ENCODE measurements around the gene STX10. TPM values are rescaled to one million over a fixed set of nuclear protein-coding genes. Genes with fewer than 3 reads are reported as not detected.

The STX10 gene
- total and polyA plus RNA-seq, 9 of the 15 experiments (the other 6 are each of a cell fraction or from before 2014, with no cell fraction given), result 0.51 to 66.3 (median 31.0) TPM

DNA sequence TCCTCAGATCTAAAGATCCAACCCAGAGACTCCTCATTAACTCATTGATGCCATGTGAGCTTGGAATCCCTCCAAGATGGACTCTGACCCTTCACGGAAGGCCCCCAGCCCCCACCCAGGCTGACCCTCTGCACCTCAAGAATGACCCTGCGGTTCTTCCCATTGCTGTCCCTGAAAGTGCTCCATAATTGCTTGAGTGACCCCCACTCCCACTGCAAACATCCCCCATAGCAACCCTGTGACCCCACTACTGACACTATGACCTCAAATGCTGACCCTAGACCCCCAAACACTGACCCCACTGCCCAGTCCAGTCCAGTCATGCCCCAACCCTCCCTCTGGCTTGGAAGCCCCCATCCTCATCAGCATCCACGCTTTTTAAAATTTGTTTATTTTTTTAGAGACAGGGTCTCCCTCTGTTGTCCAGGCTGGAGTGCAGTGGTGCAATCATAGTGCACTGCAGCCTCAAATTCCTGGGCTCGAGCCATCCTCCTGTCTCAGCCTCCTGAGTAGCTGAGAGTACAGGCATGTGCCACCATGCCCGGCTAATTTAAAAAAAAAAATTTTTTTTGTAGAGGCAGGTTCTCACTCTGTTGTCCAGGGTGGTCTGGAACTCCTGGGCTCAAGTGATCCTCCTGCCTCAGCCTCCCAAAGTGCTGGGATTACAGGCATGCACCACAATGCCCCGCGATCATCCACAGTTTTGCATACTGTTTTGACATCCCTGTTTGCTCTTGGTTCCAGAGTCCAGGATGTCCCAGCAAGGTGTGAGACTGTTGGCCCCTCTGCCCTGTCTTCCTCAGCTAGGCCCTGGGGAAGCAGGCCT, 48.4 kb downstream of the STX10 start (continued):
- TF ChIP-seq L3MBTL2 (IDR thresholded peaks at IDR 0.05) (0 out of 2 replicates have a peak, but pooled peaks have one; percentile 8), ZNF165 (CRISPR knock-in tag; IDR thresholded peaks at IDR 0.05; ENCODE audit: borderline replicate concordance) (no peak), TBL1XR1 (IDR thresholded peaks at IDR 0.05; ENCODE audit: low read length in 2 of 2) (no peak), ZNF121 (CRISPR knock-in tag; conservative IDR thresholded peaks at IDR 0.05) (peak; percentile 93)

DNA sequence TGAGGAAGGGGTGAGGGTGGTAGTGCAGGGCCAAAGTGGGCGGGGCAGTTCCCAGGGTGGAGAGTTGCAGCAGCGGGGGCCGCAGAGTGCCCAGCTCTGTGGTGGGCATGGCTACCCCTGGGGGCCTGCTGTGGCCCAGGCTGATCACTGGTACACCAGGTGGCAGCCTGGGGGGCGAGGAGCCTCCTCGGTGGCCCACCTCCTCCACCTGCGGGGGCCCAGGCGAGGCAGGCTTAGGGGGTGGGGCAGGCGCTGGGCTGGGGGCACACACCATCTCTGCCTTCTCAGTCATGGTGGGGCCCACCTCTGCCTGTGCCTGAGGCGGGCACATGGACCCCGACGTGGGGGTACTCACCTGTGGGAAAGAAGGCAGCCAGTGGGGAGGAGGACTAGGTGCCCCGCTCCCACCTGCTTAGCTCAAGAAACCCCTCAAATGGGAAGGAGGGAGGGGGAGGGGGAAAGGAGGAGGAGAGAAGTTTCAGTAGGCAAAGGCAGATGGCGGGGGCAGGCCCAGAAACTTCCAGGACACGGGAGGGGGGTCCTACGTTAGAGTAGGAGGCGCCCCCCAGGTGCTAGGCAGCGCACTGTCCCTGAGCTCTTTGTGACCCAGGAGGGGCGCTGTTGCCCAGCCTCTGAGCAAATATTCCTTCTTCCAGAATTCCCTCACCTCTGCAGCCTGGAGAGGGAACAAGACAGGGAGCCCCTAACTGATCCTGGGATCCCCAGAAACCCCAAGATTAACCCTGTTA, 49.2 kb downstream of the STX10 start:
- 12% methylated on average over 11 of the region's 18 CpGs for WGBS (ENCODE audit: insufficient coverage, low coverage, missing lambda C conversion rate)
- intact Hi-C loops (cut with micrococcal nuclease) (loop anchor here (10.0 kb wide), 1 partner anchor 134 kb away; no protein-coding TSS in a partner anchor), in situ Hi-C loops (cut with MboI) (no loop called here)
- ATAC-seq, result peak; percentile 6; the same call in 2 of the 3 replicates
- no TSS peak for BruUV-seq (replicated peaks)
- no peak overlapping the region for H2AFZ ChIP-seq (ENCODE audit: low read depth, low read length)
- H3K4me2 ChIP-seq (ENCODE audit: insufficient read depth, low read length), result peak overlapping the region; percentile 99
- peaks cover 32 to 77% of the 10 kb centered on the region in 2 experiments for H3K4me1 ChIP-seq (replicated peaks in 1 of 2; ENCODE audit: control insufficient read depth in 2 of 2, insufficient read depth in 2 of 2, low read length in 2 of 2)
- peaks cover 44% of the 10 kb centered on the region for H3K36me3 ChIP-seq (ENCODE audit: control insufficient read depth, insufficient read depth, low read length)
- H3K9me3 ChIP-seq (replicated peaks; ENCODE audit: control insufficient read depth, insufficient read depth, low read depth, low read length), result no peaks in the 10 kb centered on the region
- peak; percentile 56 to 81 (median 61) for DNase-seq (ENCODE audit: extremely low read depth in 1 of 4, low spot score in 3 of 4)
- CTCF ChIA-PET (ENCODE audit: low intra/inter-chr PET ratio), result interaction anchor here (1.2 kb wide), 1 partner anchor 162 kb away, joined by 5 read pairs; no protein-coding TSS in a partner anchor
- H3K4me3 ChIP-seq, result peak overlapping the region; percentile 98
- peak overlapping the region; percentile 95 to 99 for H3K9ac ChIP-seq (ENCODE audit: insufficient read depth in 1 of 2, low read depth in 2 of 2, low read length in 2 of 2)
- no peaks in the 10 kb centered on the region for H3K27me3 ChIP-seq (ENCODE audit: control insufficient read depth in 2 of 2, insufficient read depth in 2 of 2, low read length in 2 of 2)
- POLR2A ChIA-PET, result interaction anchor here (0.5 to 3.1 kb wide), 12 partner anchors 11 to 181 kb away, joined by 3 to 16 read pairs (median 3); no protein-coding TSS in a partner anchor
- H3K9me1 ChIP-seq (ENCODE audit: control insufficient read depth, insufficient read depth, low read length), result no peaks in the 10 kb centered on the region
- peak overlapping the region; percentile 98 for H3K27ac ChIP-seq (ENCODE audit: extremely low read depth, low read depth, low read length)
- H4K20me1 ChIP-seq (replicated peaks; ENCODE audit: control insufficient read depth, insufficient read depth, low read length), result no peaks in the 10 kb centered on the region
- H3K79me2 ChIP-seq (ENCODE audit: control insufficient read depth, insufficient read depth, low read length), result peaks cover 60% of the 10 kb centered on the region
- FAIRE-seq, result peak; percentile 51
- TF ChIP-seq PHTF2 (CRISPR knock-in tag; IDR thresholded peaks at IDR 0.05), result 0 out of 2 replicates have a peak, but pooled peaks have one; percentile 32
- 0 out of 2 replicates have a peak, but pooled peaks have one; percentile 35 for TF ChIP-seq SUPT5H (IDR thresholded peaks at IDR 0.05)
- no peak for TF ChIP-seq ZNF347 (CRISPR knock-in tag; IDR thresholded peaks at IDR 0.05; ENCODE audit: low read depth)
- peak; percentile 70; the same call in 1 of the 2 replicates for TF ChIP-seq NFIC (IDR thresholded peaks at IDR 0.05)
- no peak for TF ChIP-seq HNRNPL (IDR thresholded peaks at IDR 0.05; ENCODE audit: low read depth, low read length)
- TF ChIP-seq MYNN (IDR thresholded peaks at IDR 0.05), result 0 out of 2 replicates have a peak, but pooled peaks have one; percentile 20
- TF ChIP-seq MYNN (CRISPR knock-in tag; IDR thresholded peaks at IDR 0.05), result no peak
- TF ChIP-seq FOXA3 (CRISPR knock-in tag; conservative IDR thresholded peaks at IDR 0.05 in 1 of 2, IDR thresholded peaks at IDR 0.05 in 1 of 2), result no peak
- TF ChIP-seq, protein P1, sequence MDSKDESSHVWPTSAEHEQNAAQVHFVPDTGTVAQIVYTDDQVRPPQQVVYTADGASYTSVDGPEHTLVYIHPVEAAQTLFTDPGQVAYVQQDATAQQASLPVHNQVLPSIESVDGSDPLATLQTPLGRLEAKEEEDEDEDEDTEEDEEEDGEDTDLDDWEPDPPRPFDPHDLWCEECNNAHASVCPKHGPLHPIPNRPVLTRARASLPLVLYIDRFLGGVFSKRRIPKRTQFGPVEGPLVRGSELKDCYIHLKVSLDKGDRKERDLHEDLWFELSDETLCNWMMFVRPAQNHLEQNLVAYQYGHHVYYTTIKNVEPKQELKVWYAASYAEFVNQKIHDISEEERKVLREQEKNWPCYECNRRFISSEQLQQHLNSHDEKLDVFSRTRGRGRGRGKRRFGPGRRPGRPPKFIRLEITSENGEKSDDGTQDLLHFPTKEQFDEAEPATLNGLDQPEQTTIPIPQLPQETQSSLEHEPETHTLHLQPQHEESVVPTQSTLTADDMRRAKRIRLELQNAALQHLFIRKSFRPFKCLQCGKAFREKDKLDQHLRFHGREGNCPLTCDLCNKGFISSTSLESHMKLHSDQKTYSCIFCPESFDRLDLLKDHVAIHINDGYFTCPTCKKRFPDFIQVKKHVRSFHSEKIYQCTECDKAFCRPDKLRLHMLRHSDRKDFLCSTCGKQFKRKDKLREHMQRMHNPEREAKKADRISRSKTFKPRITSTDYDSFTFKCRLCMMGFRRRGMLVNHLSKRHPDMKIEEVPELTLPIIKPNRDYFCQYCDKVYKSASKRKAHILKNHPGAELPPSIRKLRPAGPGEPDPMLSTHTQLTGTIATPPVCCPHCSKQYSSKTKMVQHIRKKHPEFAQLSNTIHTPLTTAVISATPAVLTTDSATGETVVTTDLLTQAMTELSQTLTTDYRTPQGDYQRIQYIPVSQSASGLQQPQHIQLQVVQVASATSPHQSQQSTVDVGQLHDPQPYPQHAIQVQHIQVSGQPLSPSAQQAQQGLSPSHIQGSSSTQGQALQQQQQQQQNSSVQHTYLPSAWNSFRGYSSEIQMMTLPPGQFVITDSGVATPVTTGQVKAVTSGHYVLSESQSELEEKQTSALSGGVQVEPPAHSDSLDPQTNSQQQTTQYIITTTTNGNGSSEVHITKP (IDR thresholded peaks at IDR 0.05; ENCODE audit: partially characterized antibody), result peak; percentile 66
- no peak for TF ChIP-seq CHD4 (IDR thresholded peaks at IDR 0.05; ENCODE audit: insufficient read depth, insufficient replicate concordance, low read depth, low read length, poor library complexity, severe bottlenecking)
- TF ChIP-seq ZSCAN32 (CRISPR knock-in tag; IDR thresholded peaks at IDR 0.05), result no peak
- no peak for TF ChIP-seq SETDB1 (IDR thresholded peaks at IDR 0.05; ENCODE audit: low read length)

All from K562 (cell line).